Liver (tissue), 9 donors: ENCODE measurements around the gene TCEA2. TPM values are rescaled to one million over a fixed set of nuclear protein-coding genes. Genes with fewer than 3 reads are reported as not detected.

Source experiments
- DNase-seq: peaks from one replicate; pipeline ENCODE4 v3.0.0-alpha.2; 2017; ENCODE audit warnings: low spot score
- H3K27ac ChIP-seq, 2 donors: one replicate each; pipeline ENCODE4 v1.7.0; 2013; ENCODE audit warnings: inconsistent platforms in 2 of 2, low read length in 2 of 2, control low read depth in 1 of 2, low read depth in 1 of 2, mild to moderate bottlenecking in 1 of 2
- H3K27me3 ChIP-seq, 4 donors: one replicate each; pipeline versions ENCODE4 v1.6.1 to v1.7.0; 2013; ENCODE audit warnings: low read length in 3 of 4, inconsistent platforms in 1 of 4, mild to moderate bottlenecking in 1 of 4, moderate library complexity in 1 of 4; ENCODE audit not compliant: control insufficient read depth in 4 of 4, insufficient read depth in 4 of 4
- H3K36me3 ChIP-seq, 4 donors: one replicate each; pipeline versions ENCODE4 v1.6.1 to v1.7.0; 2013; ENCODE audit warnings: low read length in 3 of 4, mild to moderate bottlenecking in 3 of 4, low read depth in 1 of 4, moderate library complexity in 1 of 4; ENCODE audit not compliant: control insufficient read depth in 4 of 4, insufficient read depth in 3 of 4
- H3K4me1 ChIP-seq, 4 donors: one replicate each; pipeline versions ENCODE4 v1.6.1 to v1.7.0; 2013; ENCODE audit warnings: low read length in 3 of 4, mild to moderate bottlenecking in 3 of 4, moderate library complexity in 1 of 4; ENCODE audit not compliant: control insufficient read depth in 4 of 4, insufficient read depth in 4 of 4
- H3K4me3 ChIP-seq, 3 donors: one replicate each; pipeline versions ENCODE4 v1.6.1 to v1.7.0; 2013; ENCODE audit warnings: low read length in 3 of 3, control low read depth in 1 of 3, low read depth in 1 of 3, mild to moderate bottlenecking in 1 of 3
- H3K9ac ChIP-seq, 2 donors: one replicate each; pipeline ENCODE4 v1.7.0; 2013; ENCODE audit warnings: low read length in 2 of 2, mild to moderate bottlenecking in 2 of 2, moderate library complexity in 2 of 2, control low read depth in 1 of 2, low read depth in 1 of 2
- H3K9me3 ChIP-seq, 4 donors: one replicate each; pipeline versions ENCODE4 v1.6.1 to v1.7.0; 2013; ENCODE audit warnings: low read length in 3 of 4; ENCODE audit not compliant: control insufficient read depth in 4 of 4
- CTCF ChIP-seq: fragments of 150-350 bp; IDR thresholded peaks from 2 replicates; pipeline ENCODE4 v1.5.1; 2017; ENCODE audit warnings: improper control_type of control experiment, low read depth, low read length; ENCODE audit not compliant: missing input control
- EGR1 ChIP-seq, 2 donors: IDR thresholded peaks; 2 replicates each; pipeline ENCODE4 v1.6.1; 2016 to 2018; ENCODE audit warnings: antibody characterized with exemption in 2 of 2, low read depth in 2 of 2
- MAX ChIP-seq: IDR thresholded peaks from 2 replicates; pipeline ENCODE4 v1.6.1; 2016; ENCODE audit warnings: antibody characterized with exemption
- RXRA ChIP-seq, 2 donors: IDR thresholded peaks; 2 replicates each; pipeline ENCODE4 v1.6.1; 2017 to 2018; ENCODE audit warnings: antibody characterized with exemption in 2 of 2, mild to moderate bottlenecking in 1 of 2
- SP1 ChIP-seq: IDR thresholded peaks from 2 replicates; pipeline ENCODE4 v1.6.1; 2018; ENCODE audit warnings: antibody characterized with exemption, mild to moderate bottlenecking
- TAF1 ChIP-seq: conservative IDR thresholded peaks from 2 replicates; pipeline ENCODE4 v1.6.1; 2016; ENCODE audit warnings: antibody characterized with exemption, mild to moderate bottlenecking
- WGBS: extraction: QIAGEN DNeasy Blood & Tissue Kit; methylation state at CpG from one replicate; pipeline ENCODE4 v1.1.7; 2013; 5-methylcytosine and 5-hydroxymethylcytosine counted together
- polyA plus RNA-seq, 2 donors: library from polyadenylated mRNA; stranded (reverse) in 1 of 2; unstranded in 1 of 2; fragments of 200-250 nt in 1 of 2; fragments of >200 nt in 1 of 2; fragmentation: Nextera tagmentation in 1 of 2; extraction: Ambion mirVana in 1 of 2; gene quantifications; one replicate each; pipeline versions ENCODE4 v1.2.1 to v1.2.3, GENCODE V29; 2013 to 2015
- total RNA-seq, 2 donors: library from RNA; depleted of rRNA; stranded (reverse); fragments of >200 nt; gene quantifications; one replicate each; pipeline ENCODE4 v1.2.3, GENCODE V29; 2014
- donor health status: healthy.
- donor health status: healthy.
- donor health status: healthy.
- donor health status: healthy.
- donor health status: healthy.

The TCEA2 gene
- total and polyA plus RNA-seq, 4 donors: 4.6 to 22.6 (median 11.8) TPM

GRCh38 chr20:64069209-64069613 lies 6.2 kb downstream of the TCEA2 start:
- H3K4me3 ChIP-seq: no peak overlapping the region
- H3K9ac ChIP-seq: no peak overlapping the region
- H3K27ac ChIP-seq: no peak overlapping the region
- H3K9me3 ChIP-seq: no peaks in the 10 kb centered on the region
- 94% methylated on average over 20 of the region's 20 CpGs for WGBS
- H3K36me3 ChIP-seq: peaks cover 0 to 10% (median 0%) of the 10 kb centered on the region in 4 donors
- H3K27me3 ChIP-seq: no peaks in the 10 kb centered on the region
- peaks cover 20 to 45% (median 38%) of the 10 kb centered on the region in 4 donors for H3K4me1 ChIP-seq
- TF ChIP-seq RXRA (IDR thresholded peaks at IDR 0.05): no peak
- TF ChIP-seq MAX: no peak
- no peak for DNase-seq

DNA sequence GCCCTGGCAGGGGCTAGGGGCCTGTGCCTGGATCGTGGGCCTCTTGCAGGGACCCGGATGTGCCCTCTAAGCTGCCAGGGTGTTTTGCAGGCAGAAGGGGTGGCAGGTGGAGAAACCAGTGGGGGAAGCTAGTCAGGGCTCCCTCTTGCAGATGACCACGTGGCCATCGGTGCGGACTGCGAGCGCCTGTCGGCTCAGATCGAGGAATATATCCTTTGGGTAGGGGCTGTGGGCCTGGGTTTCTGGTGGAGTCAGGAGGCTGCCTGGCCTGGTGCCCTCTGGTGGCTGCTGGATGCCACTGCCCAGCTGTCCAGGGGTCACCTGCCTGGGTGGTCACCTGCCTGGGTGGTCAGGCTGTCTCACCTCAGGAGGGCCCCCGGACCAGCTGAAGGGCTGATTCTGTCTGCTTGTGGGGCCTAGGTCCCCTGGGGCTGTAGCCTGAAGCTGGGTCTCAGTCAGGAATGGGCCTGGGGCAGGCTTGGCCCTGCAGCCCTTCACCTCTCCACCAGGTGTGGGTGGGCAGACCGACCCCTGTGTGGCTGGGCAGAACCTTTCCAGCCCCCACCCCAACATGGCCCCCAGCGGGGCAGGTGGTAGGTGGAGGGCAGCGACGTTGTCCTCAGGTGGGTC lies 6.7 kb downstream of the TCEA2 start:
- no peak overlapping the region for H3K27ac ChIP-seq
- no peak for TF ChIP-seq EGR1 (IDR thresholded peaks at IDR 0.05; ENCODE audit: low read depth in 2 of 2)
- peak; percentile 61 for TF ChIP-seq CTCF
- DNase-seq: peak; percentile 55
- 83% methylated on average over 14 of the region's 14 CpGs for WGBS
- peaks cover 0 to 10% (median 0%) of the 10 kb centered on the region in 4 donors for H3K36me3 ChIP-seq
- H3K27me3 ChIP-seq: no peaks in the 10 kb centered on the region
- no peak overlapping the region for H3K4me3 ChIP-seq
- H3K4me1 ChIP-seq: peaks cover 14 to 40% (median 33%) of the 10 kb centered on the region in 4 donors
- no peak overlapping the region for H3K9ac ChIP-seq
- no peaks in the 10 kb centered on the region for H3K9me3 ChIP-seq

DNA sequence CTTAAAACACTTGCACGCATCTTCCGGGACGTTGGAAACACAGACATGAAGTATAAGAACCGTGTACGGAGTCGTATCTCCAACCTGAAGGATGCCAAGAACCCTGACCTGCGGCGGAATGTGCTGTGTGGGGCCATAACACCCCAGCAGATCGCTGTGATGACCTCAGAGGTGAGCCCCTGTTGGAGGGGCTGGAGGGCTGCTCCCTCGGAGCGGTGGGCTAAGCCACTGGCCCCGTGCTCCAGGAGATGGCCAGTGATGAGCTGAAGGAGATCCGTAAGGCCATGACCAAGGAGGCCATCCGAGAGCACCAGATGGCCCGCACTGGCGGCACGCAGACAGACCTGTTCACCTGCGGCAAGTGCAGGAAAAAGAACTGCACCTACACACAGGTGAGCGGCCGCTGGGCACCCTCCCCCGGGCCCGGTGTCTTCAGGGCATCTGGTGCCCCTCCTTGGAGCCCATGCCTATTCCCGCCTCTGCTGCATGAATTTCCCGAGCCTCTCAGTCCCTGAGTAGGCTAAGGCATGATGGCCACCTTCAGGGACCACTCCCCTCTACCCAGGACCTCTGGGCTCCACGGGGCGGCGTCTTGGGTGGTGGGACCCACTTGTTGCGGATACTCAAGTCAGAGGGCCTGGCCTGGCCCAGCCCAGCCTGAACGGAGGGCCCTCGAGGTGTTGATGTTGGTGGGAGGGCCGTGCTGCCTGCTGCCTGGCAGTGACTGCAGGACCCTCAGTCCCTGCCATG lies 7.4 kb downstream of the TCEA2 start:
- H3K27me3 ChIP-seq: no peaks in the 10 kb centered on the region
- H3K36me3 ChIP-seq: peaks cover 0 to 10% (median 0%) of the 10 kb centered on the region in 4 donors
- peaks cover 11 to 33% (median 27%) of the 10 kb centered on the region in 4 donors for H3K4me1 ChIP-seq
- no peak overlapping the region for H3K4me3 ChIP-seq
- no peaks in the 10 kb centered on the region for H3K9me3 ChIP-seq
- H3K27ac ChIP-seq: no peak overlapping the region
- WGBS: 96% methylated on average over 31 of the region's 31 CpGs
- no peak for DNase-seq
- no peak overlapping the region for H3K9ac ChIP-seq
- TF ChIP-seq TAF1 (no peak), SP1 (no peak)
